ENCODE results near the gene ATP6V1E1.

Gene ATP6V1E1

DNA sequence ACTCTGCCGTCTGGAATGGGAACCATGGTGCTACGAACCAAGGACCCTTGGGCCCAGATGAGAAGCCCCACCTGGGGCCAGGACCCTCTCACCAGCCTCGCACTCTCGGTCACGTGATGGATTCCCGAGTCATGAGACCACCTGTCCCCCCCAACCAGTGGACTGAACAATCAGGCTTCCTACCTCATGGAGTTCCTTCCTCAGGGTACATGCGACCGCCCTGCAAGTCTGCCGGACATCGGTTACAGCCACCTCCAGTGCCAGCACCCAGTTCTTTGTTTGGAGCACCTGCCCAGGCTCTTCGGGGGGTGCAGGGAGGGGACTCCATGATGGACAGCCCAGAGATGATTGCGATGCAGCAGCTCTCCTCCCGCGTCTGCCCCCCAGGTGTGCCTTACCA, 86.1 kb downstream of the ATP6V1E1 start:
- H2AFZ ChIP-seq (ENCODE audit: low read length), result no peak overlapping the region
- no peak overlapping the region for H3K4me2 ChIP-seq (ENCODE audit: low read depth, low read length, poor library complexity, severe bottlenecking)
- no peaks in the 10 kb centered on the region for H3K9me2 ChIP-seq (replicated peaks; ENCODE audit: low read depth, low read length)
- no peak overlapping the region for H3K9ac ChIP-seq (ENCODE audit: low read depth, low read length, poor library complexity, severe bottlenecking)
- no peak overlapping the region for H3K4me3 ChIP-seq (ENCODE audit: low read length, poor library complexity, severe bottlenecking)
- H3F3A ChIP-seq (ENCODE audit: low read depth), result no peaks in the 10 kb centered on the region
- TF ChIP-seq, protein P1, sequence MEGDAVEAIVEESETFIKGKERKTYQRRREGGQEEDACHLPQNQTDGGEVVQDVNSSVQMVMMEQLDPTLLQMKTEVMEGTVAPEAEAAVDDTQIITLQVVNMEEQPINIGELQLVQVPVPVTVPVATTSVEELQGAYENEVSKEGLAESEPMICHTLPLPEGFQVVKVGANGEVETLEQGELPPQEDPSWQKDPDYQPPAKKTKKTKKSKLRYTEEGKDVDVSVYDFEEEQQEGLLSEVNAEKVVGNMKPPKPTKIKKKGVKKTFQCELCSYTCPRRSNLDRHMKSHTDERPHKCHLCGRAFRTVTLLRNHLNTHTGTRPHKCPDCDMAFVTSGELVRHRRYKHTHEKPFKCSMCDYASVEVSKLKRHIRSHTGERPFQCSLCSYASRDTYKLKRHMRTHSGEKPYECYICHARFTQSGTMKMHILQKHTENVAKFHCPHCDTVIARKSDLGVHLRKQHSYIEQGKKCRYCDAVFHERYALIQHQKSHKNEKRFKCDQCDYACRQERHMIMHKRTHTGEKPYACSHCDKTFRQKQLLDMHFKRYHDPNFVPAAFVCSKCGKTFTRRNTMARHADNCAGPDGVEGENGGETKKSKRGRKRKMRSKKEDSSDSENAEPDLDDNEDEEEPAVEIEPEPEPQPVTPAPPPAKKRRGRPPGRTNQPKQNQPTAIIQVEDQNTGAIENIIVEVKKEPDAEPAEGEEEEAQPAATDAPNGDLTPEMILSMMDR (conservative IDR thresholded peaks at IDR 0.05; ENCODE audit: low read length), result no peak
- no peak for TF ChIP-seq EZH2phosphoT487 (IDR thresholded peaks at IDR 0.05; ENCODE audit: borderline replicate concordance)
- H3K4me1 ChIP-seq (ENCODE audit: insufficient read depth, low read length, poor library complexity, severe bottlenecking), result no peaks in the 10 kb centered on the region
- no peaks in the 10 kb centered on the region for H3K36me3 ChIP-seq (ENCODE audit: insufficient read depth, low read length)
- H3K79me2 ChIP-seq (ENCODE audit: insufficient read depth, low read length), result no peaks in the 10 kb centered on the region
- H3K27me3 ChIP-seq (ENCODE audit: insufficient read depth, low read length, poor library complexity, severe bottlenecking), result no peaks in the 10 kb centered on the region
- H3K9me3 ChIP-seq (ENCODE audit: insufficient read depth, low read depth, low read length), result no peaks in the 10 kb centered on the region
- no peaks in the 10 kb centered on the region for H4K20me1 ChIP-seq (ENCODE audit: insufficient read depth, low read length, poor library complexity, severe bottlenecking)

Data from Loucy (cell line).